NT2/D1 (cell line): Measurements from ENCODE around the gene MRPS6.

ENCODE experiments used
- DNase-seq: peaks from one replicate; pipeline ENCODE4 v3.0.0-alpha.2; 2011; ENCODE audit warnings: low read depth, low spot score
- H3K27me3 ChIP-seq: 2 replicates; pipeline ENCODE4 v1.6.0; 2011; ENCODE audit warnings: mild to moderate bottlenecking; ENCODE audit not compliant: insufficient read length, insufficient read depth
- H3K36me3 ChIP-seq: 2 replicates; pipeline ENCODE4 v1.6.1; 2011; ENCODE audit warnings: mild to moderate bottlenecking, low read length, mixed read lengths; ENCODE audit not compliant: insufficient read depth, insufficient read length
- H3K4me1 ChIP-seq: 2 replicates; pipeline ENCODE4 v1.5.1; 2011; ENCODE audit not compliant: insufficient read depth, insufficient read length
- H3K4me3 ChIP-seq: 2 replicates; pipeline ENCODE4 v1.5.1; 2011; ENCODE audit warnings: low read depth; ENCODE audit not compliant: insufficient read length
- H3K9ac ChIP-seq: 2 replicates; pipeline ENCODE4 v1.6.0; 2011; ENCODE audit warnings: low read depth; ENCODE audit not compliant: insufficient read length
- H3K9me3 ChIP-seq: 2 replicates; pipeline ENCODE4 v1.5.1; 2011; ENCODE audit warnings: mild to moderate bottlenecking, low read length; ENCODE audit not compliant: insufficient read depth
- SUZ12 ChIP-seq: IDR thresholded peaks from 2 replicates; pipeline ENCODE4 v1.6.1; 2011; ENCODE audit not compliant: insufficient read length, insufficient read depth; ENCODE audit errors: extremely low read depth
- YY1 ChIP-seq: IDR thresholded peaks from 2 replicates; pipeline ENCODE4 v1.6.1; 2011; ENCODE audit not compliant: insufficient read length, insufficient read depth
- ZNF274 ChIP-seq: IDR thresholded peaks from 2 replicates; pipeline ENCODE4 v1.6.1; 2011; ENCODE audit warnings: mild to moderate bottlenecking, low read depth, low read length

MRPS6 gene

GRCh38 chr21:34047835-34048234 lies 25.5 kb upstream of the MRPS6 start:
- DNase-seq: no peak
- Histone ChIP-seq H3K27me3 (no peaks in the 10 kb centered on the region), H3K9ac (no peak overlapping the region), H3K36me3 (no peaks in the 10 kb centered on the region), H3K4me3 (no peak overlapping the region), H3K9me3 (no peaks in the 10 kb centered on the region), H3K4me1 (no peaks in the 10 kb centered on the region)
- TF ChIP-seq ZNF274 (no peak), YY1 (no peak), SUZ12 (no peak)

GRCh38 chr21:34052171-34052570 lies 21.2 kb upstream of the MRPS6 start:
- H3K9me3 ChIP-seq: no peaks in the 10 kb centered on the region
- H3K36me3 ChIP-seq: no peaks in the 10 kb centered on the region
- no peak overlapping the region for H3K4me3 ChIP-seq
- no peak for TF ChIP-seq YY1
- no peak overlapping the region for H3K9ac ChIP-seq
- no peak for DNase-seq
- H3K4me1 ChIP-seq: no peaks in the 10 kb centered on the region
- H3K27me3 ChIP-seq: no peaks in the 10 kb centered on the region

- Histone ChIP-seq H3K27me3 (no peaks in the 10 kb centered on the region), H3K4me1 (no peaks in the 10 kb centered on the region), H3K36me3 (no peaks in the 10 kb centered on the region), H3K9me3 (no peaks in the 10 kb centered on the region), H3K4me3 (no peak overlapping the region), H3K9ac (no peak overlapping the region)
- DNase-seq: no peak
- no peak for TF ChIP-seq SUZ12
- TF ChIP-seq ZNF274: no peak
- no peak for TF ChIP-seq YY1
Measured at GRCh38 chr21:34054259-34054658, 19.1 kb upstream of the MRPS6 start.

GRCh38 chr21:34055615-34056014 lies 17.8 kb upstream of the MRPS6 start:
- Histone ChIP-seq H3K9me3 (no peaks in the 10 kb centered on the region), H3K4me3 (no peak overlapping the region), H3K4me1 (no peaks in the 10 kb centered on the region), H3K9ac (no peak overlapping the region), H3K36me3 (no peaks in the 10 kb centered on the region), H3K27me3 (no peaks in the 10 kb centered on the region)
- no peak for DNase-seq
- TF ChIP-seq SUZ12 (no peak), ZNF274 (no peak), YY1 (no peak)

GRCh38 chr21:34061983-34062382 lies 11.4 kb upstream of the MRPS6 start:
- TF ChIP-seq YY1 (no peak), SUZ12 (no peak), ZNF274 (no peak)
- DNase-seq: no peak
- H3K27me3 ChIP-seq: no peaks in the 10 kb centered on the region
- H3K9ac ChIP-seq: no peak overlapping the region
- H3K4me1 ChIP-seq: no peaks in the 10 kb centered on the region
- no peaks in the 10 kb centered on the region for H3K36me3 ChIP-seq
- H3K9me3 ChIP-seq: no peaks in the 10 kb centered on the region
- H3K4me3 ChIP-seq: no peak overlapping the region

- Histone ChIP-seq H3K4me1 (no peaks in the 10 kb centered on the region), H3K4me3 (no peak overlapping the region), H3K9me3 (no peaks in the 10 kb centered on the region), H3K9ac (no peak overlapping the region), H3K27me3 (no peaks in the 10 kb centered on the region), H3K36me3 (no peaks in the 10 kb centered on the region)
- no peak for DNase-seq
- TF ChIP-seq ZNF274 (no peak), YY1 (no peak), SUZ12 (no peak)
Measured at GRCh38 chr21:34065027-34065426, 8.4 kb upstream of the MRPS6 start.

GRCh38 chr21:34071683-34072082 lies 1.7 kb upstream of the MRPS6 start:
- no peak for DNase-seq

More at GRCh38 chr21:34071683-34072082, 1.7 kb upstream of the MRPS6 start:
- H3K9ac ChIP-seq: no peak overlapping the region
- peaks cover 10% of the 10 kb centered on the region for H3K27me3 ChIP-seq
- no peaks in the 10 kb centered on the region for H3K9me3 ChIP-seq
- H3K4me1 ChIP-seq: peaks cover 7% of the 10 kb centered on the region
- no peak overlapping the region for H3K4me3 ChIP-seq
- TF ChIP-seq SUZ12 (no peak), ZNF274 (no peak), YY1 (no peak)
- peaks cover 26% of the 10 kb centered on the region for H3K36me3 ChIP-seq
